ENCODE results near the gene ZNF143.
A peak's percentile ranks its signal among the peaks of the same experiment; 100 is the strongest.
"Not testable (repeated sequence)": the region's sequence is repeated elsewhere in the genome, so short reads cannot be mapped to it uniquely, and the experiment has no call there.

ZNF143 gene

GRCh38 chr11:9460322-9461062 lies at the start of gene ZNF143:
TSS of gene ZNF143 (plus strand) at chr11:9461012. CDS start at chr11:9471309, 10,297 bp downstream.
- no peaks in the 10 kb centered on the region; the same call in 1 of the 2 replicates for H3K36me3 ChIP-seq
- no peak for TF ChIP-seq CTCF (IDR thresholded peaks at IDR 0.05; ENCODE audit: low read depth, low read length)
- H3K9me3 ChIP-seq (ENCODE audit: severe bottlenecking), result no peaks in the 10 kb centered on the region
- H3K4me3 ChIP-seq (ENCODE audit: low read depth, low read length), result peak within 1 kb of the TSS; percentile 92
- DNase-seq, result peak; percentile 100
- peak within 1 kb of the TSS; percentile 99 for H3K27ac ChIP-seq
- H3K27me3 ChIP-seq (ENCODE audit: insufficient read depth, low read depth, severe bottlenecking), result no peaks in the 10 kb centered on the region

- no peak for DNase-seq
- Histone ChIP-seq H3K4me3 (ENCODE audit: low read depth, low read length) (no peak overlapping the region), H3K9me3 (ENCODE audit: severe bottlenecking) (no peaks in the 10 kb centered on the region), H3K27ac (no peak overlapping the region), H3K27me3 (ENCODE audit: insufficient read depth, low read depth, severe bottlenecking) (no peaks in the 10 kb centered on the region), H3K36me3 (peaks cover 96% of the 10 kb centered on the region)
- no peak for TF ChIP-seq CTCF (IDR thresholded peaks at IDR 0.05; ENCODE audit: low read depth, low read length)
These were observed 32.1 kb upstream of the ZNF143 start for GRCh38 chr11:9428706-9429105.

GRCh38 chr11:9438611-9439010 lies 22.2 kb upstream of the ZNF143 start:
- Histone ChIP-seq H3K9me3 (ENCODE audit: severe bottlenecking) (no peaks in the 10 kb centered on the region), H3K27ac (no peak overlapping the region; the same call in 1 of the 2 replicates), H3K27me3 (ENCODE audit: insufficient read depth, low read depth, severe bottlenecking) (no peaks in the 10 kb centered on the region), H3K4me3 (ENCODE audit: low read depth, low read length) (no peak overlapping the region), H3K36me3 (peaks cover 97% of the 10 kb centered on the region)
- TF ChIP-seq CTCF (IDR thresholded peaks at IDR 0.05; ENCODE audit: low read depth, low read length), result no peak
- DNase-seq, result no peak

- no peak overlapping the region for H3K27ac ChIP-seq
- H3K27me3 ChIP-seq (ENCODE audit: insufficient read depth, low read depth, severe bottlenecking), result no peaks in the 10 kb centered on the region
- no peak for DNase-seq
- no peak overlapping the region for H3K4me3 ChIP-seq (ENCODE audit: low read depth, low read length)
- peaks cover 48% of the 10 kb centered on the region for H3K36me3 ChIP-seq
- TF ChIP-seq CTCF (IDR thresholded peaks at IDR 0.05; ENCODE audit: low read depth, low read length), result no peak
- peaks cover under 1% of the 10 kb centered on the region for H3K9me3 ChIP-seq (ENCODE audit: severe bottlenecking)
These were observed 14.6 kb upstream of the ZNF143 start for GRCh38 chr11:9446230-9446629.

- Histone ChIP-seq H3K36me3 (peaks cover 23% of the 10 kb centered on the region), H3K4me3 (ENCODE audit: low read depth, low read length) (no peak overlapping the region), H3K27me3 (ENCODE audit: insufficient read depth, low read depth, severe bottlenecking) (no peaks in the 10 kb centered on the region), H3K27ac (no peak overlapping the region), H3K9me3 (ENCODE audit: severe bottlenecking) (peaks cover 11% of the 10 kb centered on the region)
- DNase-seq, result no peak
- TF ChIP-seq CTCF (IDR thresholded peaks at IDR 0.05; ENCODE audit: low read depth, low read length), result no peak
These were observed 12.0 kb upstream of the ZNF143 start for GRCh38 chr11:9448576-9449352.

- peaks cover 11% of the 10 kb centered on the region for H3K9me3 ChIP-seq (ENCODE audit: severe bottlenecking)
- H3K36me3 ChIP-seq; H3K27me3 ChIP-seq (ENCODE audit: insufficient read depth, low read depth, severe bottlenecking); H3K27ac ChIP-seq; DNase-seq; H3K4me3 ChIP-seq (ENCODE audit: low read depth, low read length): not testable (repeated sequence)
These were observed 8.8 kb upstream of the ZNF143 start for GRCh38 chr11:9452023-9452422.
